Breast epithelium (tissue), 4 donors: ENCODE data around the gene FKBP4. TPM values are rescaled to one million over a fixed set of nuclear protein-coding genes. Genes with fewer than 3 reads are reported as not detected.
A peak's percentile ranks its signal among the peaks of the same experiment; 100 is the strongest.

ENCODE experiments used
- DNase-seq, 2 donors: peaks; one replicate each; pipeline ENCODE4 v3.0.0-alpha.2; 2019; ENCODE audit warnings: low spot score in 2 of 2
- H3K27ac ChIP-seq, 2 donors: fragments of 200-600 bp; sonication (generic) in 1 of 2; one replicate each; pipeline ENCODE4 v1.5.1; 2016 to 2019; ENCODE audit warnings: mild to moderate bottlenecking in 1 of 2
- H3K27me3 ChIP-seq, 2 donors: fragments of 200-600 bp; sonication (generic) in 1 of 2; one replicate each; pipeline versions ENCODE4 v1.5.1 to v1.6.0; 2017 to 2019; ENCODE audit warnings: control low read depth in 1 of 2, mild to moderate bottlenecking in 1 of 2
- H3K36me3 ChIP-seq: fragments of 200-600 bp; one replicate; pipeline ENCODE4 v1.5.1; 2019
- H3K4me1 ChIP-seq, 2 donors: fragments of 200-600 bp; sonication (generic); one replicate each; pipeline ENCODE4 v1.5.1; 2016 to 2019; ENCODE audit warnings: control low read depth in 1 of 2
- H3K4me3 ChIP-seq, 3 donors: fragments of 200-600 bp; sonication (generic); 1 replicate in 2 of 3; 2 replicates in 1 of 3; pipeline ENCODE4 v1.5.1; 2016 to 2019; ENCODE audit warnings: mild to moderate bottlenecking in 3 of 3, moderate library complexity in 2 of 3
- H3K9me3 ChIP-seq, 2 donors: fragments of 200-600 bp; sonication (generic) in 1 of 2; one replicate each; pipeline ENCODE4 v1.5.1; 2016 to 2019; ENCODE audit warnings: control low read depth in 1 of 2
- CTCF ChIP-seq, 3 donors: fragments of 450-650 bp; IDR thresholded peaks; one replicate each; pipeline ENCODE4 v1.5.1; 2016 to 2017; ENCODE audit warnings: antibody characterized with exemption in 3 of 3, mild to moderate bottlenecking in 3 of 3, moderate library complexity in 3 of 3
- POLR2A ChIP-seq: fragments of 450-650 bp; IDR thresholded peaks from one replicate; pipeline ENCODE4 v1.6.1; 2016; ENCODE audit warnings: antibody characterized with exemption, mild to moderate bottlenecking, moderate library complexity
- POLR2AphosphoS5 ChIP-seq, 3 donors: sonication (generic); formaldehyde crosslinking; IDR thresholded peaks; one replicate each; pipeline ENCODE4 v1.6.1; 2017; ENCODE audit warnings: antibody characterized with exemption in 3 of 3
- intact Hi-C: fragments of 100-400 bp; cut with DNase I; formaldehyde crosslinking; loops from one replicate; pipeline ENCODE4 v1.15.1; 2023; ENCODE audit warnings: low total_unique reads
- total RNA-seq, 3 donors: library from RNA; depleted of rRNA; stranded (reverse); fragments of >200 nt; gene quantifications; one replicate each; pipeline ENCODE4 v1.1.0, GENCODE V29; 2016

Gene FKBP4
- total RNA-seq, 3 donors from 2014 or later, result 30.4 to 70.8 (median 50.1) TPM

GRCh38 chr12:2776129-2776806 lies 18.5 kb upstream of the FKBP4 start:
- Histone ChIP-seq H3K4me3 (no peak overlapping the region), H3K36me3 (no peaks in the 10 kb centered on the region), H3K27me3 (no peaks in the 10 kb centered on the region), H3K27ac (no peak overlapping the region), H3K4me1 (no peaks in the 10 kb centered on the region), H3K9me3 (no peaks in the 10 kb centered on the region)
- DNase-seq, result no peak
- TF ChIP-seq POLR2AphosphoS5 (IDR thresholded peaks at IDR 0.05) (no peak), CTCF (IDR thresholded peaks at IDR 0.05) (no peak), POLR2A (no peak)
- intact Hi-C loops, result no loop called here

GRCh38 chr12:2779281-2779680 lies 15.5 kb upstream of the FKBP4 start:
- H3K4me1 ChIP-seq, result no peaks in the 10 kb centered on the region
- no peaks in the 10 kb centered on the region for H3K36me3 ChIP-seq
- TF ChIP-seq POLR2AphosphoS5 (IDR thresholded peaks at IDR 0.05), result no peak
- no peak for TF ChIP-seq POLR2A
- no peaks in the 10 kb centered on the region for H3K9me3 ChIP-seq
- no peak overlapping the region for H3K4me3 ChIP-seq
- H3K27me3 ChIP-seq, result no peaks in the 10 kb centered on the region
- intact Hi-C loops, result no loop called here
- DNase-seq, result no peak
- no peak overlapping the region for H3K27ac ChIP-seq

GRCh38 chr12:2783936-2784600 lies 10.7 kb upstream of the FKBP4 start:
- TF ChIP-seq POLR2AphosphoS5 (IDR thresholded peaks at IDR 0.05) (no peak), CTCF (IDR thresholded peaks at IDR 0.05) (peak; percentile 59 to 84 (median 78))
- Histone ChIP-seq H3K36me3 (no peaks in the 10 kb centered on the region), H3K27me3 (no peaks in the 10 kb centered on the region), H3K4me1 (no peaks in the 10 kb centered on the region), H3K4me3 (peak overlapping the region in 2 of 3 donors; percentile 32 to 56), H3K27ac (no peak overlapping the region), H3K9me3 (no peaks in the 10 kb centered on the region)
- intact Hi-C loops, result no loop called here
- DNase-seq, result peak in 1 of 2 donors; percentile 62

GRCh38 chr12:2785017-2785416 lies 9.8 kb upstream of the FKBP4 start:
- Histone ChIP-seq H3K27ac (no peak overlapping the region), H3K4me1 (no peaks in the 10 kb centered on the region), H3K4me3 (no peak overlapping the region), H3K9me3 (no peaks in the 10 kb centered on the region), H3K27me3 (no peaks in the 10 kb centered on the region), H3K36me3 (no peaks in the 10 kb centered on the region)
- intact Hi-C loops, result no loop called here
- DNase-seq, result no peak
- TF ChIP-seq CTCF (IDR thresholded peaks at IDR 0.05) (no peak), POLR2AphosphoS5 (IDR thresholded peaks at IDR 0.05) (no peak), POLR2A (no peak)

- Histone ChIP-seq H3K4me3 (no peak overlapping the region), H3K4me1 (peaks cover 0 to under 1% of the 10 kb centered on the region in 2 donors), H3K27me3 (no peaks in the 10 kb centered on the region), H3K36me3 (no peaks in the 10 kb centered on the region), H3K27ac (no peak overlapping the region), H3K9me3 (no peaks in the 10 kb centered on the region)
- no peak for DNase-seq
- TF ChIP-seq POLR2AphosphoS5 (IDR thresholded peaks at IDR 0.05) (no peak), POLR2A (no peak), CTCF (IDR thresholded peaks at IDR 0.05) (no peak)
- intact Hi-C loops, result no loop called here
Observed at GRCh38 chr12:2791089-2791488, 3.7 kb upstream of the FKBP4 start.
